HTR-8/SVneo (cell line): ENCODE measurements around the gene ARMH1.
"Not testable (repeated sequence)": the region's sequence is repeated elsewhere in the genome, so short reads cannot be mapped to it uniquely, and the experiment has no call there.

Experiments used
- DNase-seq: peaks from one replicate; pipeline ENCODE4 v3.0.0; 2011; ENCODE audit warnings: low spot score, mixed read lengths; ENCODE audit not compliant: insufficient read length
- FAIRE-seq: peaks from 2 replicates; lab custom pipeline; 2011; peaks lifted over from hg19 to GRCh38; lab: Jason Lieb, UNC

Gene ARMH1

DNA sequence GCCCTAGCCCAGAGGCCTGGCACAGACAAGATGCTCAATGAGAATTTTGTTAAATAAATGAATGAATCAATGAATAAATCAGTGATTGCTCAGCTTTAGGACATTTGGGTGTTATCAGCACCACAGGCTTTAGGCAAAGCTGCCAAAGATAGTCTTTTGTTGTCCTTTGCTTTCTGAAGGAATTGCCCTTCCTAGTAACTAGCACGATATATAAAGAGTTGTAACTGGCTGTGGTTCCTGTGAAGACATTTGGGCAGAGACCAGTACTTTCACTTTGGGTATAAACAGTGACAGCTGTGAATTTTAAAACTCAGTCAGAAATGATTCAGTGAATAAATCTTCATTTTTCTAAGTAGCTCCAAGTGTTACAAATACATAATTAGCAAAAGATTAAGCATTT is 43.1 kb downstream of the ARMH1 start:
- FAIRE-seq (no peak), DNase-seq (no peak)

DNA sequence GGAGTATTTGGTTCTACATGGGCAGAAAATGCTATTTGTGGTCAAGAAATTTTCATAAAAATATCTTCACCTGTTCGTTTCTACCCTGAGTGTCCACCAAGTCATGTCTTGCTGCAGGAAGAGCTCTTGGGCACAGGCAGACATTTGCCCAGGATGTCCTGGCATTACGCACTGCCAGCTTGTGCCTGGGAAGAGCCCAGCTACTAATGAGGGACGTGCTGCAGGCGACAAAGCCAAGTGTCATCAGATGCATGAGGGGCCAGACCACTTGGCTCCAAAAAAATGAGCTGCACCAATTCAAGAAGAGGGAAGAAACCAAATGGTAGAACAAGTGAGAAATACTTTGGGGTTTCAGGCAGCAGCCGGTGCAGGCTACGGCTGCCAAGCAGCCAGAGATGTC is 43.6 kb downstream of the ARMH1 start:
- FAIRE-seq (no peak), DNase-seq (no peak)

DNA sequence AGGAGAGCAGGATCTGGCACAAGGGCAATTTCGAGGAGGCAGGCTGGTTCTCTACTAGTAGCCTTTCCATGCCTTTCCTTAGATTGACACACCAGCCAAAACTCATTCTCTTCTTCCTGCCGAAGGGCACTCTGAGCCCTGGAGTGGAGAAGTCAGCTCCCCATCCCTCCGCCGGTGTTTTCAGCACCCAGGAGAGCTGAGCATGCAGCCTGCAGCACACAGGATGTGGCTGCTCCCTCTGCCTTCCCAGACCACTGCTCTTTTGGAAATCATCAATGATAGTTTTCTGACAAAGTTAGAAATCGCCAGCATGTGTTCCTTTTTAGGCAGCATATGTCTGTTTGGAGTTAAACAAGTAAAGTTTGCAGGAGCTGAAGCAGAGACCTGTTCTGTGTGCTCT is 44.8 kb downstream of the ARMH1 start:
- FAIRE-seq = no peak
- no peak for DNase-seq

DNA sequence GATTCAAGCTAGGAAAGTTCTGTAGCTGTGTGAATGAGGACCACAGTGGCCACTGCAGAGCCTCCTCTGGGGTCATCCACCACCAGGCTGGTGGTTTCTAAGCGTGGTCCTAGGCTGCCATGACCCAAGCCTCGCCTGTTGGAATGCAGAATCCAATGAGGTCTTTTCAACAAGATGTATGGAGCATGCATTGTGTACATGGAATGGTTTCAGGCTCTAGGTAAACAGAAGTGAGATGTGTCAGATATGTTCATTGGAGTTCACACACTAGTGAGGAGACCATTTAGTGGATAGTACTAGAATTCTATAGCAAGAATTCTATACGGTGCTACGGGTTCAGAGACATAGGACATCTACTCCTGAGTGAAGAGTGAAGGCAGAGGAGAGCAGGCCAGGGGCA is 45.8 kb downstream of the ARMH1 start:
- FAIRE-seq (no peak), DNase-seq (no peak)

DNA sequence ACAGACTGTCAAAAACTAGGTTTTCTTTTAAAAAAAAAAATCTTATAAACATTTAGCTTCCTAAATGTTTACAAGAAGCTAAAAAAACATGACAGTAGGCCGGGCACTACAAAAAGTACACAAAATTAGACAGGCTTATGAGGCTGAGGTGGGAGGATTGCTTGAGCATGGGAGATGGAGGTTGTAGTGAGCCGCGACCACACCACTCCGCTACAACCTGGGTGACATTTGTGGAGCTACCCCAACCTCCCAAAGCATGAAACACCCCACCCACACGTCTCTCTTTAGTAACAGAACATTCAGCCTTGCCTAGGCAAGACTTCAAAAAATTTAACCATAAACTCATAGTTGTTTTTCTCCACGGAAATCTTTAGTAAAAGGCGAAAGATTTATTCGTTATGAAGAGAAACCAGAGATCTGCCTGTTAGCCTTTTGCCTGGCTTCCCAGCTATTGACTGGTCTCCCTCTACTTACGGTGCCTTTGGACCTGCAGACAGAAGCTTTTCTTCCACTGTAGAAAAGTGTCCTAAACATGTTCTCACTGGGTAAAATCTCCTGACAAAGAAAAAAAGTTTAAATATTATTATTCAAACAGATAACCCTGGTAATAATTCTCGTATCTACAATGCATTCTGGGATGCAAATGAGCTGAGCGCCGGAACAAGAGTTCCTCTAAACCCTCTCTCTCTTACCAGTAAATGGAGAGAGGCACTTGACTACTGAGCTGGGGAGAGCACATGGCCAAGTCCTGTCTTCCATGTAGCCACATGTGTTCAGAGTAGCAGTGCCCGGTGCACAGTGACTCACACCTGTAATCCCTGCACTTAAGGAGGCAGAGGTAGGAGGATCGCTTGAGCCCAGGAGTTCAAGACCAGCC is 47.2 kb downstream of the ARMH1 start:
- FAIRE-seq (no peak), DNase-seq (peak; percentile 53)

DNA sequence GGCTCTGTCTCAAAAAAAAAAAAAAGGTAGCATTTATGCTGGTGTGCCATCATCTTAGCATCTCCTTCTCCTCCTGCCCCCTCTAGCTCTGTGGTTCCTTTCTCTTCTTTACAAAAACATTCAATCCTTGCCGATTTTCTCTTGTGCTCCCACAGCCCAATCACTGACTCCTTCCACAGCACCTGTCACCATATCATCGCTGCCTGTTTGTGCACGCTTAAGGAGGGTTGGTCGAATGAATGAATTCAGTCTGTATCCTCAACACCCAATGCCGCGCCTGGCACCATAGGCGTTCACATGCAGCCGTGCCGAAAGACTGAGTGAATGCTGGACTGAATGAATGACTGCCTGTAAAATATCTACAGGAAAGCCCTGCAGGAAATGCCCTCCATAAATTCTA is 48.5 kb downstream of the ARMH1 start:
- DNase-seq (no peak), FAIRE-seq (no peak)

DNA sequence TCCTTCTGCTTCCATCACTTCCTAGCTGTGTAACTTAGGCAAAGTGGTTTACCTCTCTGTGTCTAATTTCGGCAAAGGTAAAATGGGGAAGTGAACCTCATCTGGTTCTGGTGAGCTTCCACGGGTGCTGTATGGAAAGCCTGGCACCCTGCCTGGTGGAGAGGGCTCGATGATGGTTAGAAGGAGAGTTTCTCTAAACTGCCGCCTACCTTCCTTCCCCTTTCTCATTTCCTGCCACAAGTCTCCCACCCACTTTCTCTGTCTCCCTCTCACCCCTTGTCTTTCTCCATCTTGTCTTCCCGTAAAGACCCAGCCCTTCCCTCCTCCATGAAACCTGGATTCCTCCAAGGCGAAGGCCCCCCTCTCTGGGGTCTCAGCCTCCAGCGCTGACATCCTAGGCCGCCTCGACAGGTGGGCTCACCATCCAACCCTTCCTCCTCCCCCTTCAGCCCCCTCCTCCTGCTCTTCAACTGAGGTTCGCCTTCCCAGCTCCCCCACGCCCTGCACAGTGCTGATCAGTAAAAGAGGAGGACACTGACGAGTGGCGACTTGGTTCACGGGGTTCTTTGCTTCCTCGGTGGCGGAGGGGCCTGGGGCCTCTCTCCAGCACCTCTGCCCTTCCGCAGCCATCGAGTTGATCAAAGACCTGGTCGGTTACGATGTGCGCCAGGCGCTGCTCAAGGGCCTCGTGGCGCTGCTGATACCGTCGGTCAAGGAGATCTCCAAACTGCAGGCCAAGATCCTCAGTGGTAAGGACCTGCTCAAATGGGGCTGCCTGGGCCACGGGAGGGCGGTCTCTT is 49.2 kb downstream of the ARMH1 start:
- no peak for DNase-seq
- FAIRE-seq = no peak

DNA sequence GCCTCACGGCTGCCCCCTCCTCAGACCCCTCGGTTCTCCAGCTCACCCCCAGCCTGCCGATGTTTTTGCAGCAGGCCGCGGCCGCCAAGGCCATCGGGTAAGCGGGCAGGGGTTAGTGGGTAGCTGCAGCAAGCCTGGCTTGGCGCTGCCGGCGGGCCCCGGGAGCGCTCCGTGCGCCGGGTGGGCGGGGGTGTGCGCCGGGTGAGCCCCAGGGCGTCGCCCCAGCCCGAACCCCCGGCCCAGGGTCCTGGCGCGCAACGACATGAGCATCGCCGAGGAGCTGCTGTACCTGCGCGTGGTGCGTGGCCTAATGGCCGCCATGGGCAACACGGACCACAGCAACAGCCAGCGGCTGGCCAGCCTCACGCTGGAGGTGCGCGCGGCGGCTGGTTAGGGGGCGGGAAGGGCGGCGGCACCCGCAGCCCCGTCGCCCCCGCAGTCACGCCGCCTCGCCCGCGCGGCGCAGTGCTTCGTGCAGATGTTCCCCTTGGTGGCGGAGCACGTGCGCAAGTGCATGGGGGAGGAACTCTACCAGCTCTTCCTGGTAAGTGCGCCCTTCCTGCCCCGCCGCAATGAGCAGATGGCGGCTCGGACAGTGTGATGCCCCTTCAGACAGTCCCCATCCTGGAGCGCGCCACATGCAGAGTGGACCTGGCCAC is 49.9 kb downstream of the ARMH1 start:
- no peak for DNase-seq
- no peak for FAIRE-seq

DNA sequence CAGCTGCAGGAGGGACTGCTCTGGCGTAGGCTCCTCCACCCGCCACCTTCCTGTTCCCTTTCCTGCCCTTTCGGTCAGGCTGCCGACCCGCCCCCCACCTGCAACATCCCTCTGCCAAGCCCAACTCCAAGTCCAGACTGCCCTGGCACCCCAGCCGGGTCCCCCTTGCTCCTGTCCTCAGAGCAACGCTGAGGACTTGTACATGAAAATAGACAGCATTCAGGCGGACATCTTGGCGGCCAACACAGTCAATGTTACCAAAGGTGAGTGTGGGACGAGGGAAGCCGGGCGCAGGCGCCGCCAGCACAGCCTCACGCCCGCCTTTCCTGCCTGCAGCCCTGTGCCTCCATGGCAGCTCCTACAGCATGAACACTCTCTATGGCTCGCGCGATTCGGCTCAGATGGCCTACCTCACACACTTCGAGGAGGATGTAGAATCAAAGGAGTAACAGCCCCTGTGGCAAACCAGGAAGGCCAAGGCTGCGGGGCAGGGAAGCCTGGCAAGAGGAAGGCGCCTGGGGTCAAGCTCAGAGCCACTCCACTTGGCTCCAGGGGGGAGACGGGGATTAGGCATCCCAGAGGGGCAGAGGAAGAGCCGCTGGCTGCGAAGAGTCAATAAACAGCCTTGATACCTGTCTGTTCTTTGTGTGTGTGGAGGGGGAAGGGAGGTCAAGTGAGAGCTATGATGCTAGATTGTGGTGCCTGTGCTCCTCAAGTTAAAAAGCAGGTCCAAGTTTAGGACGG is 50.6 kb downstream of the ARMH1 start:
- FAIRE-seq (no peak), DNase-seq (no peak)

DNA sequence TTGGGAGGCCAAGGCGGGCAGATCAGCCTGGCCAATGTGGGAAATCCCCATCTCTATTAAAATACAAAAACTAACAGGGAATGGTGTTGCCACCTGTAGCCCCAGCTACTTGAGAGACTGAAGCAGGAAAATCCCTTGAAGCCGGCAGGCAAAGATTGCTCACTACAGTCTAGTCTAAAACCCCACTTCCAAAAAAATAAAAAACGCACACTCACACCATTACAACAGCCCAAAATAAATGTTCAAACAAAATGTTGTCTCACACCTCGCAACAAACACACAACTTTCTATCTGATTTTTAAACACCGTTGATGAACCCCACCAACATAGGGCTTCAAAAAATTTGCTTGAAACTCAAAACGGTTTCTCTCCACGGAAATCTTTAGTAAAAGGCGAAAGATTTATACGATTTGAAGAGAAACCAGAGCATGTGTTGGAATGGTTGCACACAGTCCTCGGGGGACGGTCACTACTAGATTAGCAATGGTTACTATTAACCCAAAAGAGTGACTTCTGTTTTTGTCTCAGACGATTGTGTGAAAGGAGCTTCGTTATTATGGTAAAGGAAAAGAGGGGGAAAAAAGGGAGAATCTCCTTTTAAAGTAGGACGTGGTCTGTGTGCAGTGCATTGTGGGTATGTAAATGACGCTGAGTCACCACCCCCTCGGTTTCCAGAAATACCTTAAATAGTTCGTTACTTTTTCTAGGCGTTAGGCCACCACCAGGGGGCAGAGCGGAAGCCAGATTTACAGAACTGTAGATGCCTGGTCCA is 56.4 kb downstream of the ARMH1 start, which contains the start of gene RNU5D-1:
Gene RNU5D-1 (minus strand): TSS at position 430 of the 772 bp plus-strand sequence.
- FAIRE-seq = no peak
- peak; percentile 79 for DNase-seq

DNA sequence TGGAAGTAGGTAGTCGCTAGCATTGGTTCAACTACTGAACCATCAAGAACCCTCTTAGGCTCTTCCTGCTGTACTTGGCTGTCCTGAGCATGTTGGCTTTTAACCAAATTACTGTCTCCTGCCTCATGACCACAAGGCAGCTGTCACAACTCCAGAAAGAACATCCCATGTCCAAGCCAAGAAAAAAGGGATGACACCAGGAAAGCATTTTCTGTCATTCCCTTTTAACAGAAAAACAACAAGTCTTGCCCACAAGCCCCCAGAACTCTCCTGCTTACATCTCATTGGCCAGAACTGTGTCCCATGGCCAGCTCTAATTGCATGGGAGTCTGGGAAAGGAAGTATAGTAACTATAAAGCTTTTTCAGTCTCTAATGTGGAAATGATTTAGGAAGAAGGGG is 58.9 kb downstream of the ARMH1 start:
- no peak for FAIRE-seq
- no peak for DNase-seq

DNA sequence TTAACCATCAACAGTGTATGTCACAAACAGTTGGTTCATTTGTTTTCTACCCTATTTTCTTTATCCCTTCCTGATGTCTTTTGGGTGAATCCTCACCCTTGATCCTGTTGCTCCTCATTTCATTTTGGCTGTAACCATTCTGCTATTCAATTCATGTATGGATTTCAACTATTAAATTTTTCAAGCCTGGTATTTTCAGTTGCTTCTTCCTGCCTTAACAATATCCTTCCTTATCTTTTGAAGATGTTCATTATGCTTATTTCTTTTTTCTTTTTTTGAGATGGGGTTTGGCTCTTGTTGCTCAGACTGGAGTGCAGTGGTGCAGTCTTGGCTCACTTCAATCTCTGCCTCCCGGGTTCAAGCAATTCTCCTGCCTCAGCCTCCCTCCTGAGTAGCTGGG is 59.3 kb downstream of the ARMH1 start:
- FAIRE-seq = no peak
- no peak for DNase-seq

DNA sequence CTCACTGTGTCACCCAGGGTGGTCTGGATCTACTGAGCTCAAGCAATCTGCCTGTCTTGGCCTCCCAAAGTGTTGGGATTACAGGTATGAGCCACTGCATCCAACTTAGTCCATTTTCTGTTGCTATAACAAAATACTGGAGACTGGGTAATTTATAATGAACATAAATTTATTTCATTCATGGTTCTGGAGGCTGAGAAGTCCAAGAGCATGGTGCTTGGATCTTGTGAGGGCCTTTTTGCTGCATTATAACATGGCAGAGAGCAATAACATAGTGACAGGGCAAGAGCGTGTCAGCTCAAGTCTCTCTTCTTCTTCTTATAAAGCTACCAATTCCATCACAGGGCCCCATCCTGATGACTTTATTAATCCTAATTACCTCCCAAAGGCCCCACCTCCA is 61.5 kb downstream of the ARMH1 start:
- FAIRE-seq = no peak

DNA sequence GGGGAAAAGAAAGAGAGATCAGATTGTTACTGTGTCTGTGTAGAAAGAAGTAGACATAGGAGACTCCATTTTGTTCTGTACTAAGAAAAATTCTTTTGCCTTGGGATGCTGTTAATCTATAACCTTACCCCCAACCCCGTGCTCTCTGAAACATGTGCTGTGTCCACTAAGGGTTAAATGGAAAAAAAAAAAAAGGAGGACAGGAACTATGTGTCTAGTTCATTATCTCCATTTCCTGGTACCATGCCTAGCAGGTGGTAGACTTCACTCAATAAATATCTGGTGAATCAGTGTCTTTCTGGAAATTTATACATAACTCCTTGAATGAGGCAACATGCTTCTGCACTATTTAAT is 64.4 kb downstream of the ARMH1 start:
- not testable (repeated sequence) for FAIRE-seq

More for the DNA sequence above, 61.5 kb downstream of the ARMH1 start:
- no peak for DNase-seq

DNA sequence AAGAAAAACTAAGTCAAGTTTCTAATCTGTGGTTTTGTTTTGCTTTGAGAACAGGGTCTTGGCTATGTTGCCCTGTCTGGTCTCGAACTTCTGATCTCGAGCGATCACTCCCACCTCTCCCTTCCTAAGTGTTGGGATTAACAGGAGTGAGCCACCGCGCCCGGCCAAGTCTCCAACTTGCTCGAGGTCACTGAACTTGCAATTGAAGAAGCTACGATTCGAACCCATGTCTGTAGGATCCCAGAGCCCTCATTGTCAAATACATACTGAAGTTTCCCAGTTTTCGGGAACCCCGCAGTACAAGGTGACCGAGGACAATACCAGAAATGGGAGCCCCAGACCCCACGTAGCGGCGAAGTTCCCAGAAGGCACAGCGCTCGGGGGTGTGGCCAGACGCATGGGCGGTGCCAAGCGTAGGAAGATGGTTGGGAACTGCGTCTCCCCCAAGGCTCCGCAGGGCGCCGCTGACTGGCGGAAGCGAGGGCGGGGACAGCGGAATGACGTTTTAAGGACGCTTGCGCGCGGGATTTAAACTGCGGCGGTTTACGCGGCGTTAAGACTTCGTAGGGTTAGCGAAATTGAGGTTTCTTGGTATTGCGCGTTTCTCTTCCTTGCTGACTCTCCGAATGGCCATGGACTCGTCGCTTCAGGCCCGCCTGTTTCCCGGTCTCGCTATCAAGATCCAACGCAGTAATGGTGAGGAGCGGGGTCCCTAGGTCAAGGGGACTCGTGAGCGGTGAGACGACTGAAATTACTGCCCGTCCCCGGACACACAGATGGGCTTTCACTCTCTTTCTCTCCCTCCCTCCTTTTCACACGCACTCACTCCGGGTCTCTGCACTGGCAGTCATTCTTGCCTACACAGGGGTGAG is 65.0 kb downstream of the ARMH1 start, which contains the start of gene KIF2C:
Gene KIF2C (plus strand): TSS at position 531 of the 872 bp plus-strand sequence. CDS start 96 bp downstream, at position 627.
- FAIRE-seq (peak; percentile 74), DNase-seq (peak; percentile 96)

More for the DNA sequence above, 64.4 kb downstream of the ARMH1 start:
- not testable (repeated sequence) for DNase-seq

DNA sequence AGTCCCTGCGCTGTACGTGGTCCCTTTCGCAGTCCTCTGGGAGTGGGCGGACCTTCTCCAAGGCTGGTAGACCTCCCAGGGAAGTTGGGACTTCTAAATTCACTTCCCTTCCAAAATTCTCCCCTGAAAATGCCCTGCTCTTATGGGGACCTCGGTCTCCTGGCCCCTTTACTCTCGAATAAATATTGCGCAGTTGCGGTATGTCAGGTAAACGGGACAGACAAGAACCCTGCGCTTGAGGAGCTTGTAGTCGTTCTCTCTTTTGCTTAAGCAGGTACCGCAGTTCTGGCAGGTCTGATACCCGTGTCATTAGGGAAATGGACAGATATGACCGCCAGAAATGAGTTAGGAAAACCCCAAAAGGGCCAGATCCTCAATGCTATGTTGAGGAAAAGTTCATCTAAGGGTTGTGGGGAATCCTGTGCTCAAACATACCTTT is 65.7 kb downstream of the ARMH1 start:
- FAIRE-seq = no peak

DNA sequence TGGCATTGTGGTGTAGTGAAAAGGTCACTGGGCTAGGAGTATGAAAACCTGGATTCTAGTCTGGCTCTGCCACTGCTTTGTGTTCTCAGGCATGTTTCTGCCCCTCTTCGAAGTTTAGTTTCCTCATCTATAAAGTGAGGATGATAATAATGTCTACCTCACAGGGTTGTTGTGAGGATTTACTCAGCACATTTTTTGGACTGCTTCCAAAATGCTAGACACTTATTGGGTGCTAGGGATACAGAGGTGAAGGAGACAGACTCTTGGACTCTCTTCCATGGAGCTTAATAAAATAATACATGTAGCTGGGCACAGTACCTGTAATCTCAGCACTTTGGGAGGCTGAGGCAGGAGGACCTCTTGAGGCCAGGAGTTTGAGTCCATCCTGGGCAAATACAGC is 68.7 kb downstream of the ARMH1 start:
- no peak for FAIRE-seq
- no peak for DNase-seq

More for the DNA sequence above, 65.7 kb downstream of the ARMH1 start:
- no peak for DNase-seq

DNA sequence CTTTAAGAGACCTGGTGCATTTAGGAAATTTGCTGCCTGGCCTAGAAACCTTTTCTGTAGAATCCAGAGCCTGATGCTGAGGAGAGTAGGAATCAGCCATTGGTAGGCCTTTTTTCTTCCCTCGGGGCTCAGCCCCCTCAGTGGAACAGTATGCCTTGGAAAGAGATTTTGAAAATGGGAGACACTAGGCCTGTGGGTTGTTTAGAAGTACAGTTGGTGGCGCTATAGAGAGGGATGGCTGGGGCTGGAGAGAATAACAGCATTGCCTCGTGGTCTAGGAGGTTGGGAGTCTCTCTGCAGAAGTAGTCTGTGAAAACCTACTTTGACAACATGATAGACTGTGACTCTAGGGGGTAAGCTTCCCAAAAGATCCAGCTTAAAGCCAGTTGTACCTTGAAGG is 73.4 kb downstream of the ARMH1 start:
- no peak for DNase-seq
- FAIRE-seq = no peak
